GM12878 (cell line): ENCODE measurements around the gene MN1. TPM values are rescaled to one million over a fixed set of nuclear protein-coding genes. Genes with fewer than 3 reads are reported as not detected.

Experiments used
- ATAC-seq: fragments of 200-7000 bp; cut with Tn5 transposase; 3 replicates; pipeline ENCODE4 v1.9.1; 2020; ENCODE audit warnings: mild to moderate bottlenecking, moderate library complexity
- BruUV-seq: library from RNA; stranded (reverse); fragments of 400-500 nt; replicated peaks from 2 replicates; lab custom pipeline; 2021; lab: Mats Ljungman, UMichigan
- CTCF ChIA-PET: fragments of 300-600 bp; sonication (Branson Sonifier 250); formaldehyde crosslinking; extraction: SDS; loops from one replicate; lab custom pipeline; 2021; ENCODE audit warnings: inconsistent platforms; lab: Yijun Ruan, JAX
- POLR2A ChIA-PET: fragments of 350-600 bp; formaldehyde crosslinking; extraction: SDS; loops from one replicate; lab custom pipeline; 2021; ENCODE audit warnings: inconsistent platforms; lab: Charles Lee
- RAD21 ChIA-PET: fragments of 300-600 bp; sonication (Branson Sonifier 250); formaldehyde crosslinking; loops from one replicate; lab custom pipeline; 2023; ENCODE audit warnings: antibody characterized with exemption; ENCODE audit not compliant: unreplicated experiment; lab: Charles Lee
- SMC1A ChIA-PET: fragments of 300-600 bp; sonication (Branson Sonifier 250); formaldehyde crosslinking; loops from one replicate; lab custom pipeline; 2023; ENCODE audit not compliant: unreplicated experiment, uncharacterized antibody; lab: Charles Lee
- DNase-seq: peaks from one replicate; pipeline ENCODE4 v3.0.0-alpha.2; 2011; ENCODE audit warnings: low read depth, low spot score
- FAIRE-seq: peaks from 3 replicates; lab custom pipeline; 2011; peaks lifted over from hg19 to GRCh38; lab: Jason Lieb, UNC
- H2AFZ ChIP-seq: 2 replicates; pipeline ENCODE4 v1.6.0; 2011; ENCODE audit warnings: low read depth, low read length, control low read depth; ENCODE audit not compliant: control insufficient read depth
- H3K27ac ChIP-seq: 2 replicates; pipeline ENCODE4 v1.5.1; 2011; ENCODE audit warnings: control low read depth; ENCODE audit not compliant: control insufficient read depth, insufficient read depth
- H3K27me3 ChIP-seq, 2 experiments: replicated peaks in 1 of 2; 2 replicates each; pipeline versions ENCODE4 v1.6.0 to v1.6.1; 2011; ENCODE audit warnings: low read length in 1 of 2; ENCODE audit not compliant: control insufficient read depth in 2 of 2, insufficient read depth in 2 of 2
- H3K36me3 ChIP-seq, 2 experiments: 2 replicates each; pipeline ENCODE4 v1.5.1; 2011; ENCODE audit warnings: low read length in 1 of 2; ENCODE audit not compliant: control insufficient read depth in 2 of 2, insufficient read depth in 2 of 2
- H3K4me1 ChIP-seq: 2 replicates; pipeline ENCODE4 v1.6.1; 2011; ENCODE audit warnings: mild to moderate bottlenecking, low read length, moderate library complexity, mixed read lengths; ENCODE audit not compliant: control insufficient read depth, insufficient read depth
- H3K4me2 ChIP-seq: 2 replicates; pipeline ENCODE4 v1.6.0; 2011; ENCODE audit warnings: control low read depth; ENCODE audit not compliant: control insufficient read depth, insufficient read depth
- H3K4me3 ChIP-seq: fragments of 200-600 bp; sonication (generic); 2 replicates; pipeline ENCODE4 v1.5.1; 2016
- H3K79me2 ChIP-seq: 2 replicates; pipeline ENCODE4 v1.6.0; 2011; ENCODE audit warnings: low read length; ENCODE audit not compliant: control insufficient read depth, insufficient read depth
- H3K9ac ChIP-seq: 2 replicates; pipeline ENCODE4 v1.8.0; 2011; ENCODE audit warnings: low read length, control low read depth, mixed read lengths; ENCODE audit not compliant: control insufficient read depth, insufficient read depth
- H3K9me3 ChIP-seq: replicated peaks from 3 replicates; pipeline ENCODE4 v1.5.1; 2011; ENCODE audit warnings: mild to moderate bottlenecking, low read length; ENCODE audit not compliant: control insufficient read depth, insufficient read depth
- H4K20me1 ChIP-seq: 2 replicates; pipeline ENCODE4 v1.6.0; 2011; ENCODE audit not compliant: control insufficient read depth, insufficient read depth
- ATF3 ChIP-seq: IDR thresholded peaks from 2 replicates; pipeline ENCODE4 v1.6.1; 2011; ENCODE audit warnings: low read depth, mild to moderate bottlenecking, low read length, moderate library complexity, borderline replicate concordance; ENCODE audit errors: extremely low read depth
- CBX3 ChIP-seq: fragments of 200-600 bp; sonication (generic); IDR thresholded peaks from 2 replicates; pipeline ENCODE4 v1.6.1; 2016; ENCODE audit warnings: low read depth, borderline replicate concordance
- ETV6 ChIP-seq, 2 experiments: fragments of 450-650 bp in 1 of 2; IDR thresholded peaks in 1 of 2; conservative IDR thresholded peaks in 1 of 2; 2 replicates each; pipeline ENCODE4 v1.6.1; 2014; ENCODE audit warnings: antibody characterized with exemption in 1 of 2, borderline replicate concordance in 1 of 2, low read depth in 1 of 2, mild to moderate bottlenecking in 1 of 2, moderate library complexity in 1 of 2
- GATAD2B ChIP-seq: fragments of 450-650 bp; conservative IDR thresholded peaks from 2 replicates; pipeline ENCODE4 v1.6.1; 2017; ENCODE audit warnings: low read depth, mild to moderate bottlenecking, moderate library complexity
- IRF4 ChIP-seq: IDR thresholded peaks from 2 replicates; pipeline ENCODE4 v1.6.1; 2011; ENCODE audit warnings: low read depth, low read length
- IRF5 ChIP-seq: fragments of 450-650 bp; IDR thresholded peaks from 2 replicates; pipeline ENCODE4 v1.6.1; 2017; ENCODE audit warnings: borderline replicate concordance
- PKNOX1 ChIP-seq: fragments of 450-650 bp; IDR thresholded peaks from 2 replicates; pipeline ENCODE4 v1.6.1; 2016; ENCODE audit warnings: mild to moderate bottlenecking
- SUZ12 ChIP-seq: fragments of 200-600 bp; sonication (generic); IDR thresholded peaks from one replicate; pipeline ENCODE4 v1.6.1; 2018; ENCODE audit warnings: antibody characterized with exemption, mild to moderate bottlenecking; ENCODE audit not compliant: unreplicated experiment
- ZNF217 ChIP-seq: fragments of 450-650 bp; IDR thresholded peaks from 2 replicates; pipeline ENCODE4 v1.6.1; 2017; ENCODE audit warnings: antibody characterized with exemption, mild to moderate bottlenecking
- WGBS: methylation state at CpG from one replicate; pipeline ENCODE4 v1.1.6; 2016; ENCODE audit warnings: low lambda C conversion rate; ENCODE audit not compliant: insufficient replicate concordance, insufficient coverage; ENCODE audit errors: missing lambda C conversion rate; 5-methylcytosine and 5-hydroxymethylcytosine counted together
- in situ Hi-C: fragments of 300-500 bp; cut with MboI; formaldehyde crosslinking; loops from 9 replicates; pipeline ENCODE4 v1.14.3; 2018; ENCODE audit warnings: mixed read lengths
- intact Hi-C: fragments of 100-400 bp; cut with micrococcal nuclease; formaldehyde crosslinking; loops from one replicate; pipeline ENCODE4 v1.14.2; 2022; ENCODE audit not compliant: unreplicated experiment
- polyA plus RNA-seq, 11 experiments: library from polyadenylated mRNA; depleted of rRNA in 4 of 11; unstranded in 6 of 11; stranded (reverse) in 5 of 11; fragments of >200 nt; fragmentation: Nextera tagmentation in 4 of 11; fragmentation: Illumina TruSeq in 1 of 11; extraction: Ambion mirVana in 4 of 11; extraction: Trizol in 1 of 11; gene quantifications; 1 replicate in 1 of 11; 2 replicates in 10 of 11; pipeline versions ENCODE4 v1.2.1 to v1.2.3, GENCODE V29; 2011 to 2016; ENCODE audit warnings: inconsistent platforms in 2 of 11, missing spikeins in 2 of 11, low read depth in 1 of 11
- total RNA-seq, 4 experiments: library from RNA; depleted of rRNA in 3 of 4; stranded (reverse); fragments of >200 nt in 3 of 4; fragmentation: Illumina TruSeq in 1 of 4; extraction: Trizol in 1 of 4; gene quantifications; 2 replicates each; pipeline versions ENCODE4 v1.2.1 to v1.2.3, GENCODE V29; 2013 to 2021

Gene MN1
- total and polyA plus RNA-seq, 10 of the 15 experiments (the other 5 are each of a cell fraction or from before 2014, with no cell fraction given): under 0.01 to 0.24 (median 0.03) TPM; not detected in 3

- RAD21 ChIA-PET: no interaction called here
- in situ Hi-C loops: no loop called here
- CTCF ChIA-PET: no interaction called here
- no peak overlapping the region for H3K9ac ChIP-seq
- H3K4me3 ChIP-seq: no peak overlapping the region
- H3K27me3 ChIP-seq: no peaks in the 10 kb centered on the region; a peak in 3 of 4 replicates
- H3K4me2 ChIP-seq: no peak overlapping the region
- H3K79me2 ChIP-seq: no peaks in the 10 kb centered on the region
- no peak for FAIRE-seq
- POLR2A ChIA-PET: no interaction called here
- no TSS peak for BruUV-seq
- SMC1A ChIA-PET: no interaction called here
- no peak for DNase-seq
- no peaks in the 10 kb centered on the region for H4K20me1 ChIP-seq
- ATAC-seq: no peak
- no peaks in the 10 kb centered on the region for H3K9me3 ChIP-seq
- H3K4me1 ChIP-seq: no peaks in the 10 kb centered on the region
- no peak overlapping the region for H2AFZ ChIP-seq
- TF ChIP-seq SUZ12: no peak
- TF ChIP-seq ETV6 (conservative IDR thresholded peaks at IDR 0.05 in 1 of 2, IDR thresholded peaks at IDR 0.05 in 1 of 2; ENCODE audit: borderline replicate concordance in 1 of 2, low read depth in 1 of 2): no peak
- TF ChIP-seq PKNOX1: no peak
- TF ChIP-seq, all 136 proteins: peak for 0
- Histone ChIP-seq H3K27ac (no peak overlapping the region), H3K36me3 (no peaks in the 10 kb centered on the region)
- WGBS: 17% methylated on average over 15 of the region's 18 CpGs
- intact Hi-C loops: no loop called here
Observed at GRCh38 chr22:27772984-27773498, 28.5 kb downstream of the MN1 start.

- in situ Hi-C loops: no loop called here
- BruUV-seq: no TSS peak
- intact Hi-C loops: no loop called here
- H2AFZ ChIP-seq: no peak overlapping the region
- ChIA-PET RAD21 (no interaction called here), SMC1A (no interaction called here), CTCF (no interaction called here), POLR2A (no interaction called here)
- H3K4me3 ChIP-seq: no peak overlapping the region
- no peaks in the 10 kb centered on the region for H3K36me3 ChIP-seq
- no peak for DNase-seq
- no peaks in the 10 kb centered on the region for H3K9me3 ChIP-seq
- WGBS: 25% methylated on average over 15 of the region's 16 CpGs
- H3K4me2 ChIP-seq: no peak overlapping the region
- H3K27me3 ChIP-seq: no peaks in the 10 kb centered on the region; a peak in 3 of 4 replicates
- H3K79me2 ChIP-seq: no peaks in the 10 kb centered on the region
- H3K4me1 ChIP-seq: no peaks in the 10 kb centered on the region
- no peak for FAIRE-seq
- no peaks in the 10 kb centered on the region for H4K20me1 ChIP-seq
- H3K27ac ChIP-seq: no peak overlapping the region
- ATAC-seq: no peak
- no peak overlapping the region for H3K9ac ChIP-seq
- TF ChIP-seq PKNOX1 (no peak), IRF4 (no peak), ATF3 (no peak), IRF5 (no peak), GATAD2B (no peak), CBX3 (no peak), ZNF217 (no peak)
Observed at GRCh38 chr22:27772081-27772983, 29.2 kb downstream of the MN1 start.
